Neutrophil (primary cell): ENCODE data around the gene ADGRG6.

Experiments used
- H3K27ac ChIP-seq: fragments of 200-600 bp; sonication (generic); 2 replicates; pipeline ENCODE4 v1.5.1; 2016; ENCODE audit warnings: mild to moderate bottlenecking, moderate library complexity
- H3K27me3 ChIP-seq: fragments of 200-600 bp; sonication (generic); 2 replicates; pipeline ENCODE4 v1.6.0; 2016; ENCODE audit warnings: mild to moderate bottlenecking
- H3K36me3 ChIP-seq: fragments of 200-600 bp; sonication (generic); 2 replicates; pipeline ENCODE4 v1.5.1; 2017
- H3K4me1 ChIP-seq, 2 experiments: fragments of 200-600 bp in 1 of 2; sonication (generic) in 1 of 2; 1 replicate in 1 of 2; 2 replicates in 1 of 2; pipeline versions ENCODE4 v1.5.1 to v1.6.1; 2013 to 2016; ENCODE audit warnings: low read depth in 1 of 2, low read length in 1 of 2, mild to moderate bottlenecking in 1 of 2, moderate library complexity in 1 of 2; ENCODE audit not compliant: control insufficient read depth in 1 of 2, insufficient read depth in 1 of 2
- H3K4me3 ChIP-seq, 2 experiments: fragments of 200-600 bp in 1 of 2; sonication (generic) in 1 of 2; 1 replicate in 1 of 2; 2 replicates in 1 of 2; pipeline ENCODE4 v1.5.1; 2013 to 2016; ENCODE audit warnings: low read depth in 1 of 2, low read length in 1 of 2, mild to moderate bottlenecking in 1 of 2, moderate library complexity in 1 of 2
- H3K9me3 ChIP-seq: fragments of 200-600 bp; sonication (generic); 2 replicates; pipeline ENCODE4 v1.5.1; 2016
- CTCF ChIP-seq: fragments of 200-600 bp; sonication (generic); IDR thresholded peaks from 2 replicates; pipeline ENCODE4 v1.5.1; 2016; ENCODE audit warnings: antibody characterized with exemption

Gene ADGRG6

DNA sequence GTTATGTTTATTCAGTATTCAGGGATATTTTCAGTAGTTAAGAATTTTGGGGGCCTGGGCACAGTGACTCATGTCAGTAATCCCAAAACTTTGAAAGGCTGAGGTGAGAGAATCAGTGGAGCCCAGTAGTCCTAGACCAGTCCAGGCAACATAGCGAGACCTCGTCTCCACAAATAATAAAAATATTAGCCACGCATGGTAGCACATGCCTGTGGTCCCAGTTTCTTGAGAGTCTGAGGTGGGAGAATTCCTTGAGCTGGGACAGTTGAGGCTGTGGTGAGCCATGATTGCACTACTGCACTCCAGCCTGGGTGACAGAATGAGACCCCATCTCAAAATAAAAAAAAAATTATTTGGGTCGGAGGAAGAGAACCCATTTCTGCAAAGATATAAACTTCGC lies 20.3 kb downstream of the ADGRG6 start:
- H3K4me3 ChIP-seq = no peak overlapping the region
- H3K27me3 ChIP-seq = no peaks in the 10 kb centered on the region
- no peaks in the 10 kb centered on the region for H3K9me3 ChIP-seq
- no peak overlapping the region for H3K27ac ChIP-seq
- H3K4me1 ChIP-seq = no peaks in the 10 kb centered on the region
- no peaks in the 10 kb centered on the region for H3K36me3 ChIP-seq
- no peak for TF ChIP-seq CTCF

GRCh38 chr6:142322504-142323198 lies 20.8 kb downstream of the ADGRG6 start:
- H3K27me3 ChIP-seq = no peaks in the 10 kb centered on the region
- TF ChIP-seq CTCF = no peak

GRCh38 chr6:142323377-142323776 lies 21.6 kb downstream of the ADGRG6 start:
- TF ChIP-seq CTCF = no peak
- H3K36me3 ChIP-seq = no peaks in the 10 kb centered on the region
- no peak overlapping the region for H3K27ac ChIP-seq
- no peaks in the 10 kb centered on the region for H3K27me3 ChIP-seq
- no peaks in the 10 kb centered on the region for H3K9me3 ChIP-seq
- no peak overlapping the region for H3K4me3 ChIP-seq
- H3K4me1 ChIP-seq = no peaks in the 10 kb centered on the region

More at GRCh38 chr6:142322504-142323198, 20.8 kb downstream of the ADGRG6 start:
- Histone ChIP-seq H3K4me1 (no peaks in the 10 kb centered on the region), H3K36me3 (no peaks in the 10 kb centered on the region), H3K9me3 (no peaks in the 10 kb centered on the region), H3K4me3 (no peak overlapping the region), H3K27ac (no peak overlapping the region)

DNA sequence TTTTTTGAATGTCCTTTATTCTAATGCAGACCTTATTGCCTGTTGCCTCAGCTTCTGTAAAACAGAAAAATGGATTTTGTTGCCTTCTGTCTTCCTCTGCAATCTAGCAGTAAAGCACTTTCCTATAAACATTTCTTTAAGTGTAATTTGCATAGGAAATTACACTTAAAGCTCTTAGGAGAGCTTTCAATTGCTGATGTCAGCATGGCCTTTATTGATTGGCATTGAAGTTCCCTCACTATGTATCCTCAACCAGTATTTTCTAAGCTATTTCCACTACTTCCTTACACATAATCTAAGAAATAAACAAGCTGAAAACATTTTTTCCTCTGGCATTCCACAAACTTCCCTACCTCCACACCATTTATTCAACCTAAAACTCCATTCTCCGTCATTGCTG lies 22.3 kb downstream of the ADGRG6 start:
- no peak for TF ChIP-seq CTCF

GRCh38 chr6:142325111-142325510 lies 23.3 kb downstream of the ADGRG6 start:
- no peak overlapping the region for H3K27ac ChIP-seq
- H3K4me1 ChIP-seq = no peaks in the 10 kb centered on the region
- H3K36me3 ChIP-seq = no peaks in the 10 kb centered on the region
- TF ChIP-seq CTCF = no peak
- H3K27me3 ChIP-seq = no peaks in the 10 kb centered on the region
- no peak overlapping the region for H3K4me3 ChIP-seq
- no peaks in the 10 kb centered on the region for H3K9me3 ChIP-seq

More for the DNA sequence above, 22.3 kb downstream of the ADGRG6 start:
- no peaks in the 10 kb centered on the region for H3K27me3 ChIP-seq
- H3K4me3 ChIP-seq = no peak overlapping the region
- no peaks in the 10 kb centered on the region for H3K36me3 ChIP-seq
- no peak overlapping the region for H3K27ac ChIP-seq
- H3K4me1 ChIP-seq = no peaks in the 10 kb centered on the region
- no peaks in the 10 kb centered on the region for H3K9me3 ChIP-seq
